Astrocyte (in vitro differentiated cells and primary cell): ENCODE results near the gene ZCCHC8. TPM values are rescaled to one million over a fixed set of nuclear protein-coding genes. Genes with fewer than 3 reads are reported as not detected.
A peak's percentile ranks its signal among the peaks of the same experiment; 100 is the strongest.
"Not testable (repeated sequence)": the region's sequence is repeated elsewhere in the genome, so short reads cannot be mapped to it uniquely, and the experiment has no call there.

Experiments used
- DNase-seq: peaks from one replicate; pipeline ENCODE4 v3.0.0-alpha.2; 2010; ENCODE audit warnings: low read depth
- FAIRE-seq: peaks from 2 replicates; lab custom pipeline; 2011; peaks lifted over from hg19 to GRCh38; lab: Jason Lieb, UNC
- H2AFZ ChIP-seq: 2 replicates; pipeline ENCODE4 v1.6.0; 2012; ENCODE audit warnings: low read depth, low read length, inconsistent platforms
- H3K27ac ChIP-seq: 2 replicates; pipeline ENCODE4 v1.5.1; 2011; ENCODE audit warnings: low read depth, low read length, inconsistent platforms
- H3K27me3 ChIP-seq: 2 replicates; pipeline ENCODE4 v1.6.0; 2011; ENCODE audit warnings: low read length, inconsistent platforms; ENCODE audit not compliant: insufficient read depth
- H3K36me3 ChIP-seq: 2 replicates; pipeline ENCODE4 v1.5.1; 2011; ENCODE audit warnings: low read length, inconsistent platforms; ENCODE audit not compliant: insufficient read depth
- H3K4me1 ChIP-seq: 2 replicates; pipeline ENCODE4 v1.5.1; 2011; ENCODE audit warnings: low read length, inconsistent platforms; ENCODE audit not compliant: insufficient read depth
- H3K4me2 ChIP-seq: 2 replicates; pipeline ENCODE4 v1.6.0; 2012; ENCODE audit warnings: low read length, inconsistent platforms
- H3K4me3 ChIP-seq: 2 replicates; pipeline ENCODE4 v1.5.1; 2011; ENCODE audit warnings: low read depth, mild to moderate bottlenecking, low read length, inconsistent platforms; ENCODE audit not compliant: insufficient read depth
- H3K79me2 ChIP-seq: 2 replicates; pipeline ENCODE4 v1.6.0; 2012; ENCODE audit warnings: mild to moderate bottlenecking, low read length, inconsistent platforms; ENCODE audit not compliant: insufficient read depth
- H3K9ac ChIP-seq: 2 replicates; pipeline ENCODE4 v1.6.0; 2012; ENCODE audit warnings: mild to moderate bottlenecking, low read length, inconsistent platforms
- H3K9me3 ChIP-seq: 2 replicates; pipeline ENCODE4 v1.5.1; 2012; ENCODE audit warnings: low read depth, mild to moderate bottlenecking, low read length, inconsistent platforms; ENCODE audit not compliant: insufficient read depth
- H4K20me1 ChIP-seq: 2 replicates; pipeline ENCODE4 v1.6.0; 2012; ENCODE audit warnings: low read length, inconsistent platforms; ENCODE audit not compliant: insufficient read depth
- H3K27ac Mint-ChIP-seq: one replicate; pipeline ENCODE4 v1.8.0; 2021; ENCODE audit warnings: mild to moderate bottlenecking, mixed read lengths; ENCODE audit not compliant: unreplicated experiment
- H3K27me3 Mint-ChIP-seq: one replicate; pipeline ENCODE4 v1.8.0; 2021; ENCODE audit warnings: low read depth, mixed read lengths; ENCODE audit not compliant: unreplicated experiment
- H3K36me3 Mint-ChIP-seq: one replicate; pipeline ENCODE4 v1.8.0; 2021; ENCODE audit warnings: low read depth, mixed read lengths; ENCODE audit not compliant: unreplicated experiment
- H3K4me1 Mint-ChIP-seq: one replicate; pipeline ENCODE4 v1.8.0; 2021; ENCODE audit warnings: low read depth, mixed read lengths; ENCODE audit not compliant: unreplicated experiment
- H3K4me3 Mint-ChIP-seq: one replicate; pipeline ENCODE4 v1.8.0; 2021; ENCODE audit warnings: mild to moderate bottlenecking, moderate library complexity, mixed read lengths; ENCODE audit not compliant: unreplicated experiment
- H3K9me3 Mint-ChIP-seq: one replicate; pipeline ENCODE4 v1.8.0; 2021; ENCODE audit warnings: mild to moderate bottlenecking, mixed read lengths; ENCODE audit not compliant: unreplicated experiment
- CTCF ChIP-seq: IDR thresholded peaks from 2 replicates; pipeline ENCODE4 v1.5.1; 2011; ENCODE audit warnings: low read depth, mild to moderate bottlenecking, inconsistent platforms, low read length, moderate library complexity; ENCODE audit not compliant: insufficient read depth
- EZH2 ChIP-seq: IDR thresholded peaks from 2 replicates; pipeline ENCODE4 v1.6.1; 2012; ENCODE audit warnings: mild to moderate bottlenecking, low read length, inconsistent platforms; ENCODE audit not compliant: insufficient read depth
- total RNA-seq: library from RNA; stranded (reverse); gene quantifications from 2 replicates; pipeline ENCODE4 v1.2.1, GENCODE V29; 2021

ZCCHC8 gene
- total RNA-seq, 1 donor from 2014 or later: 25.3 TPM

GRCh38 chr12:122489038-122489437 is 11.7 kb downstream of the ZCCHC8 start:
- no peak overlapping the region for H3K4me3 ChIP-seq
- peaks cover 8% of the 10 kb centered on the region for H3K4me1 Mint-ChIP-seq
- no peak for FAIRE-seq

GRCh38 chr12:122487807-122488206 is 12.9 kb downstream of the ZCCHC8 start:
- H4K20me1 ChIP-seq: peaks cover 13% of the 10 kb centered on the region
- H3K27me3 Mint-ChIP-seq, H3K4me1 ChIP-seq, FAIRE-seq, H3K4me2 ChIP-seq, H3K9ac ChIP-seq, H3K9me3 ChIP-seq, DNase-seq, H3K27ac ChIP-seq, H3K4me3 Mint-ChIP-seq, H2AFZ ChIP-seq, H3K4me3 ChIP-seq, H3K79me2 ChIP-seq, H3K4me1 Mint-ChIP-seq, H3K9me3 Mint-ChIP-seq, H3K27me3 ChIP-seq, H3K27ac Mint-ChIP-seq: not testable (repeated sequence)
- peaks cover 53% of the 10 kb centered on the region for H3K36me3 ChIP-seq
- peaks cover 36% of the 10 kb centered on the region for H3K36me3 Mint-ChIP-seq

More at GRCh38 chr12:122489038-122489437, 11.7 kb downstream of the ZCCHC8 start:
- Histone ChIP-seq H3K27ac (no peak overlapping the region), H4K20me1 (peaks cover 13% of the 10 kb centered on the region), H3K9me3 (no peaks in the 10 kb centered on the region), H2AFZ (no peak overlapping the region), H3K79me2 (peaks cover 8% of the 10 kb centered on the region), H3K36me3 (peaks cover 49% of the 10 kb centered on the region), H3K4me1 (no peaks in the 10 kb centered on the region), H3K27me3 (no peaks in the 10 kb centered on the region), H3K9ac (no peak overlapping the region), H3K4me2 (no peak overlapping the region)
- H3K4me3 Mint-ChIP-seq: no peak overlapping the region
- DNase-seq: no peak
- H3K9me3 Mint-ChIP-seq: no peaks in the 10 kb centered on the region
- H3K36me3 Mint-ChIP-seq: peaks cover 29% of the 10 kb centered on the region
- H3K27ac Mint-ChIP-seq: no peak overlapping the region
- no peaks in the 10 kb centered on the region for H3K27me3 Mint-ChIP-seq
- TF ChIP-seq CTCF: no peak
- TF ChIP-seq EZH2: no peak

GRCh38 chr12:122486805-122487426 is 13.8 kb downstream of the ZCCHC8 start:
- peaks cover 36% of the 10 kb centered on the region for H3K36me3 Mint-ChIP-seq
- H3K4me2 ChIP-seq: no peak overlapping the region
- H3K9me3 ChIP-seq: no peaks in the 10 kb centered on the region
- H3K9ac ChIP-seq: no peak overlapping the region
- peaks cover 3% of the 10 kb centered on the region for H3K4me1 Mint-ChIP-seq
- H3K4me3 ChIP-seq: no peak overlapping the region
- H2AFZ ChIP-seq: no peak overlapping the region
- DNase-seq (no peak), FAIRE-seq (no peak)
- H3K27me3 ChIP-seq: no peaks in the 10 kb centered on the region
- H3K4me1 ChIP-seq: no peaks in the 10 kb centered on the region
- H3K4me3 Mint-ChIP-seq: no peak overlapping the region
- no peak overlapping the region for H3K27ac ChIP-seq
- TF ChIP-seq CTCF (no peak), EZH2 (no peak)
- H3K79me2 ChIP-seq: peaks cover 8% of the 10 kb centered on the region
- H3K27me3 Mint-ChIP-seq: no peaks in the 10 kb centered on the region
- H3K27ac Mint-ChIP-seq: no peak overlapping the region
- H3K9me3 Mint-ChIP-seq: no peaks in the 10 kb centered on the region
- H3K36me3 ChIP-seq: peaks cover 58% of the 10 kb centered on the region
- peaks cover 10% of the 10 kb centered on the region for H4K20me1 ChIP-seq

- not testable (repeated sequence) for FAIRE-seq
- peak; percentile 35 for DNase-seq
- H3K36me3 ChIP-seq: peaks cover 61% of the 10 kb centered on the region
Measured at GRCh38 chr12:122486360-122486759, 14.4 kb downstream of the ZCCHC8 start.

GRCh38 chr12:122484385-122484784 is 16.3 kb downstream of the ZCCHC8 start:
- not testable (repeated sequence) for DNase-seq, H4K20me1 ChIP-seq, H3K9me3 Mint-ChIP-seq, H3K4me2 ChIP-seq, FAIRE-seq, H3K4me1 ChIP-seq, H3K9me3 ChIP-seq, H3K27me3 ChIP-seq, H3K4me1 Mint-ChIP-seq, H3K79me2 ChIP-seq, H3K4me3 Mint-ChIP-seq, H3K27ac ChIP-seq, H2AFZ ChIP-seq, H3K27me3 Mint-ChIP-seq, H3K27ac Mint-ChIP-seq, H3K9ac ChIP-seq, H3K4me3 ChIP-seq
- peaks cover 36% of the 10 kb centered on the region for H3K36me3 Mint-ChIP-seq
- peaks cover 60% of the 10 kb centered on the region for H3K36me3 ChIP-seq

More at GRCh38 chr12:122486360-122486759, 14.4 kb downstream of the ZCCHC8 start:
- H3K9me3 Mint-ChIP-seq, H3K9ac ChIP-seq, H3K27me3 Mint-ChIP-seq, H3K79me2 ChIP-seq, H3K27ac Mint-ChIP-seq, H3K4me3 ChIP-seq, H4K20me1 ChIP-seq, H3K27ac ChIP-seq, H3K4me1 ChIP-seq, H2AFZ ChIP-seq, H3K4me1 Mint-ChIP-seq, H3K9me3 ChIP-seq, H3K4me2 ChIP-seq, H3K27me3 ChIP-seq, H3K4me3 Mint-ChIP-seq: not testable (repeated sequence)
- H3K36me3 Mint-ChIP-seq: peaks cover 36% of the 10 kb centered on the region
